Peyer's patch (tissue), 4 donors: ENCODE results near the gene CPPED1.

Experiments used
- CTCF ChIP-seq, 6 experiments: fragments of 450-650 bp in 4 of 6; fragments of 200-600 bp in 2 of 6; sonication (generic) in 1 of 6; IDR thresholded peaks; one replicate each; pipeline ENCODE4 v1.5.1; 2017 to 2019; ENCODE audit warnings: antibody characterized with exemption in 6 of 6, mild to moderate bottlenecking in 3 of 6, moderate library complexity in 1 of 6
- POLR2A ChIP-seq, 2 donors: fragments of 450-650 bp; IDR thresholded peaks; one replicate each; pipeline ENCODE4 v1.5.1; 2017; ENCODE audit warnings: antibody characterized with exemption in 2 of 2, mild to moderate bottlenecking in 2 of 2, moderate library complexity in 2 of 2

GRCh38 chr16:12674071-12674470, 129.6 kb downstream of the CPPED1 start:
- TF ChIP-seq CTCF (IDR thresholded peaks at IDR 0.05) (no peak), POLR2A (IDR thresholded peaks at IDR 0.05) (no peak)
